ENCODE measurements around the gene DECR2.

GRCh38 chr16:375927-376816 lies 25.5 kb upstream of the DECR2 start:
- TF ChIP-seq CTCF (IDR thresholded peaks at IDR 0.05; ENCODE audit: insufficient read depth, low read length, poor library complexity, severe bottlenecking): no peak
- TF ChIP-seq EZH2phosphoT487 (conservative IDR thresholded peaks at IDR 0.05; ENCODE audit: low read length): no peak

Data from SU-DHL-6 (cell line).